ENCODE data around the gene CHRNA9.

DNA sequence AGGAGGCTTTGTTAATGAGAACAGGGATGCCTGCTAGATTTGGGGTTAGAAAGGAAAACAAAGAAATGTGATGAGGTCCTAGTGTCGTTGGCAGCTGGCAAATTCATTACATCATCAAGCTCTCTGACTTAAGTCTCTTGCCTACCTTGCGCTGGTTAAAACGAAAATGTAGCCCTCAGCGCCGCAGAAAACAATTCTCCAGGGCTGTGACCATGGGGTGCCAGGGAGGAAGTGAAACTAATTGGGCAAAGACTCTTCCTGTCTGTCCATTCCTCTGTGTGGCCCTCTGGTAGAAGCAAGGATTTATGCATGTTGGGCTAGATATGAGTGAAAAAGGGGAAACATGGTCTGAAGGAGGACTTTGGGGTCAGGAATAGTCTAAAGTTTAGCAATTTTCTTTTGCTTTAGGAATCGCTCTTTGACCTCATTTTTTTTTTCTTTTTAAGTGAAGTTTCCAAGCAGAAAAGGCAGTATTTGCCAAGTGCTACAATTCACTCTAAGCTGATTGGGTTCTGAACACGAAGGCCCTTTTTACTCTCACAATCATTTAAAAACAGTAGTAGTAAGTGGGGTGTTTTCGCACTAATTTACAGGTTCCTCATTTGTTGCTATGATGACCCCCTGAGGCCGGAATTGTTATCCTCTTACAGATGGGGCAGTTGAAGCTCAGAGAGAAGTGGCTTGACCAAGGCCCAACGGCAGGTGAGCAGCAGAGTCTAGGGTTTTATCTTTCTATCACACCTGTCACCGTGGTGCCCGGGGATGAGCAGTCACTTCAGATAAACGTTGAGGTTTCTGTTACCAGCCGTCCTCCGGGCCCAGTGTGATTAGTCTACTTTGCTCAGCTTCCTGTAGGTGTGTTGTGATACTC, 27.3 kb upstream of the CHRNA9 start:
- TF ChIP-seq CTCF (IDR thresholded peaks at IDR 0.05) (no peak), POLR2A (IDR thresholded peaks at IDR 0.05) (no peak)

All from heart left ventricle (tissue), 13 donors.